SK-N-SH (cell line): ENCODE data around the gene PPRC1.

Experiments used
- ELF1 ChIP-seq: IDR thresholded peaks from 2 replicates; pipeline ENCODE4 v1.4.0; 2012
- EP300 ChIP-seq, 2 experiments: IDR thresholded peaks; 2 replicates each; pipeline versions ENCODE4 v1.4.0 to v1.6.1; 2012; ENCODE audit warnings: borderline replicate concordance in 1 of 2, low read depth in 1 of 2, low read length in 1 of 2
- JUND ChIP-seq: IDR thresholded peaks from 2 replicates; pipeline ENCODE4 v1.4.0; 2012
- POLR2AphosphoS5 ChIP-seq: IDR thresholded peaks from 2 replicates; pipeline ENCODE4 v1.6.1; 2012; ENCODE audit warnings: low read depth, low read length
- YY1 ChIP-seq: IDR thresholded peaks from 2 replicates; pipeline ENCODE4 v1.4.0; 2012; ENCODE audit warnings: low read depth, mild to moderate bottlenecking
- TF ChIP-seq, protein P1 (sequence below): IDR thresholded peaks from 2 replicates; pipeline ENCODE4 v1.4.0; 2012; ENCODE audit warnings: low read depth, borderline replicate concordance
- TF ChIP-seq, protein P2 (sequence below): fragments of 200-600 bp; sonication (generic); IDR thresholded peaks from 2 replicates; pipeline ENCODE4 v1.6.1; 2017; ENCODE audit warnings: antibody characterized with exemption, mild to moderate bottlenecking, moderate library complexity

DNA sequence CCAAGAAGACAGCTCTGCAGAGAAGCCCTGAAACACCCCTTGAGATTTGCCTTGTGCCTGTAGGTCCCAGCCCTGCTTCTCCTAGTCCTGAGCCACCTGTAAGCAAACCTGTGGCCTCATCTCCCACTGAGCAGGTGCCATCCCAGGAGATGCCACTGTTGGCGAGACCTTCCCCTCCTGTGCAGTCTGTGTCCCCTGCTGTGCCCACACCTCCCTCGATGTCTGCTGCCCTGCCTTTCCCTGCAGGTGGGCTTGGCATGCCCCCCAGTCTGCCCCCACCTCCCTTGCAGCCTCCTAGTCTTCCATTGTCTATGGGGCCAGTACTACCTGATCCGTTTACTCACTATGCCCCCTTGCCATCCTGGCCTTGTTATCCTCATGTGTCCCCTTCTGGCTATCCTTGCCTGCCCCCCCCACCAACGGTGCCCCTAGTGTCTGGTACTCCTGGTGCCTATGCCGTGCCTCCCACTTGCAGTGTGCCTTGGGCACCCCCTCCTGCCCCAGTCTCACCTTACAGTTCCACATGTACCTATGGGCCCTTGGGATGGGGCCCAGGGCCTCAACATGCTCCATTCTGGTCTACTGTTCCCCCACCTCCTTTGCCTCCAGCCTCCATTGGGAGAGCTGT, 8.2 kb downstream of the PPRC1 start:
- TF ChIP-seq ELF1: no peak
- TF ChIP-seq, protein P1, sequence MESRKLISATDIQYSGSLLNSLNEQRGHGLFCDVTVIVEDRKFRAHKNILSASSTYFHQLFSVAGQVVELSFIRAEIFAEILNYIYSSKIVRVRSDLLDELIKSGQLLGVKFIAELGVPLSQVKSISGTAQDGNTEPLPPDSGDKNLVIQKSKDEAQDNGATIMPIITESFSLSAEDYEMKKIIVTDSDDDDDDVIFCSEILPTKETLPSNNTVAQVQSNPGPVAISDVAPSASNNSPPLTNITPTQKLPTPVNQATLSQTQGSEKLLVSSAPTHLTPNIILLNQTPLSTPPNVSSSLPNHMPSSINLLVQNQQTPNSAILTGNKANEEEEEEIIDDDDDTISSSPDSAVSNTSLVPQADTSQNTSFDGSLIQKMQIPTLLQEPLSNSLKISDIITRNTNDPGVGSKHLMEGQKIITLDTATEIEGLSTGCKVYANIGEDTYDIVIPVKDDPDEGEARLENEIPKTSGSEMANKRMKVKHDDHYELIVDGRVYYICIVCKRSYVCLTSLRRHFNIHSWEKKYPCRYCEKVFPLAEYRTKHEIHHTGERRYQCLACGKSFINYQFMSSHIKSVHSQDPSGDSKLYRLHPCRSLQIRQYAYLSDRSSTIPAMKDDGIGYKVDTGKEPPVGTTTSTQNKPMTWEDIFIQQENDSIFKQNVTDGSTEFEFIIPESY: no peak
- TF ChIP-seq EP300 (IDR thresholded peaks at IDR 0.05; ENCODE audit: borderline replicate concordance in 1 of 2, low read depth in 1 of 2, low read length in 1 of 2): no peak
- TF ChIP-seq JUND: no peak
- TF ChIP-seq, protein P2, sequence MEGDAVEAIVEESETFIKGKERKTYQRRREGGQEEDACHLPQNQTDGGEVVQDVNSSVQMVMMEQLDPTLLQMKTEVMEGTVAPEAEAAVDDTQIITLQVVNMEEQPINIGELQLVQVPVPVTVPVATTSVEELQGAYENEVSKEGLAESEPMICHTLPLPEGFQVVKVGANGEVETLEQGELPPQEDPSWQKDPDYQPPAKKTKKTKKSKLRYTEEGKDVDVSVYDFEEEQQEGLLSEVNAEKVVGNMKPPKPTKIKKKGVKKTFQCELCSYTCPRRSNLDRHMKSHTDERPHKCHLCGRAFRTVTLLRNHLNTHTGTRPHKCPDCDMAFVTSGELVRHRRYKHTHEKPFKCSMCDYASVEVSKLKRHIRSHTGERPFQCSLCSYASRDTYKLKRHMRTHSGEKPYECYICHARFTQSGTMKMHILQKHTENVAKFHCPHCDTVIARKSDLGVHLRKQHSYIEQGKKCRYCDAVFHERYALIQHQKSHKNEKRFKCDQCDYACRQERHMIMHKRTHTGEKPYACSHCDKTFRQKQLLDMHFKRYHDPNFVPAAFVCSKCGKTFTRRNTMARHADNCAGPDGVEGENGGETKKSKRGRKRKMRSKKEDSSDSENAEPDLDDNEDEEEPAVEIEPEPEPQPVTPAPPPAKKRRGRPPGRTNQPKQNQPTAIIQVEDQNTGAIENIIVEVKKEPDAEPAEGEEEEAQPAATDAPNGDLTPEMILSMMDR: no peak
- no peak for TF ChIP-seq POLR2AphosphoS5
- no peak for TF ChIP-seq YY1
